ENCODE data around the gene HS6ST2. TPM values are rescaled to one million over a fixed set of nuclear protein-coding genes. Genes with fewer than 3 reads are reported as not detected.

Gene HS6ST2
- total RNA-seq, 1 experiment from 2014 or later: 13.4 TPM

- no peaks in the 10 kb centered on the region for H3K9me2 ChIP-seq (ENCODE audit: insufficient read depth)
- no peaks in the 10 kb centered on the region for H3K79me2 ChIP-seq (ENCODE audit: low read depth)
- H3K9me3 ChIP-seq (ENCODE audit: insufficient read depth, low read depth): no peaks in the 10 kb centered on the region
- DNase-seq: no peak
- TF ChIP-seq CTCF (conservative IDR thresholded peaks at IDR 0.05): no peak
- no peak for TF ChIP-seq EZH2 (IDR thresholded peaks at IDR 0.05; ENCODE audit: low read depth)
- no peaks in the 10 kb centered on the region for H3K36me3 ChIP-seq (ENCODE audit: low read depth)
- POLR2A ChIA-PET (ENCODE audit: unreplicated experiment): no interaction called here
- H3K4me1 ChIP-seq (replicated peaks; ENCODE audit: insufficient read depth): no peaks in the 10 kb centered on the region
- H3K4me2 ChIP-seq: no peak overlapping the region
- intact Hi-C loops (cut with micrococcal nuclease; ENCODE audit: unreplicated experiment): no loop called here
- no peaks in the 10 kb centered on the region for H3F3A ChIP-seq (ENCODE audit: insufficient read depth, low read depth)
- H2AFZ ChIP-seq: no peak overlapping the region
- H3K4me3 ChIP-seq: no peak overlapping the region
- BruUV-seq (replicated peaks): no TSS peak
- H3K27ac ChIP-seq: no peak overlapping the region
- H3K27me3 ChIP-seq (ENCODE audit: insufficient read depth, low read depth): no peaks in the 10 kb centered on the region
- H4K20me1 ChIP-seq (ENCODE audit: insufficient read depth): no peaks in the 10 kb centered on the region
- CTCF ChIA-PET: no interaction called here
These were observed 273.2 kb downstream of the HS6ST2 start for GRCh38 chrX:132685276-132685675.

- H3K27ac ChIP-seq: no peak overlapping the region
- no peaks in the 10 kb centered on the region for H3K9me3 ChIP-seq (ENCODE audit: insufficient read depth, low read depth)
- H2AFZ ChIP-seq: no peak overlapping the region
- POLR2A ChIA-PET (ENCODE audit: unreplicated experiment): no interaction called here
- no peaks in the 10 kb centered on the region for H3F3A ChIP-seq (ENCODE audit: insufficient read depth, low read depth)
- H3K4me1 ChIP-seq (replicated peaks; ENCODE audit: insufficient read depth): no peaks in the 10 kb centered on the region
- intact Hi-C loops (cut with micrococcal nuclease; ENCODE audit: unreplicated experiment): no loop called here
- no peaks in the 10 kb centered on the region for H3K9me2 ChIP-seq (ENCODE audit: insufficient read depth)
- no peak for DNase-seq
- no peak overlapping the region for H3K4me3 ChIP-seq
- no peak overlapping the region for H3K4me2 ChIP-seq
- TF ChIP-seq EZH2 (IDR thresholded peaks at IDR 0.05; ENCODE audit: low read depth) (no peak), CTCF (conservative IDR thresholded peaks at IDR 0.05) (no peak)
- no peaks in the 10 kb centered on the region for H3K79me2 ChIP-seq (ENCODE audit: low read depth)
- peaks cover 3% of the 10 kb centered on the region; the same call in 1 of the 2 replicates for H3K36me3 ChIP-seq (ENCODE audit: low read depth)
- no peaks in the 10 kb centered on the region; the same call in 1 of the 2 replicates for H4K20me1 ChIP-seq (ENCODE audit: insufficient read depth)
- CTCF ChIA-PET: no interaction called here
- BruUV-seq (replicated peaks): no TSS peak
- no peaks in the 10 kb centered on the region for H3K27me3 ChIP-seq (ENCODE audit: insufficient read depth, low read depth)
These were observed 281.2 kb downstream of the HS6ST2 start for GRCh38 chrX:132677233-132677716.

- Histone ChIP-seq H2AFZ (no peak overlapping the region), H3K9me2 (ENCODE audit: insufficient read depth) (no peaks in the 10 kb centered on the region), H3K9me3 (ENCODE audit: insufficient read depth, low read depth) (no peaks in the 10 kb centered on the region), H3K4me2 (no peak overlapping the region), H3K4me3 (no peak overlapping the region), H3K36me3 (ENCODE audit: low read depth) (peaks cover 3% of the 10 kb centered on the region; the same call in 1 of the 2 replicates), H3F3A (ENCODE audit: insufficient read depth, low read depth) (no peaks in the 10 kb centered on the region), H3K27ac (no peak overlapping the region), H4K20me1 (ENCODE audit: insufficient read depth) (no peaks in the 10 kb centered on the region; the same call in 1 of the 2 replicates), H3K4me1 (replicated peaks; ENCODE audit: insufficient read depth) (no peaks in the 10 kb centered on the region), H3K79me2 (ENCODE audit: low read depth) (no peaks in the 10 kb centered on the region), H3K27me3 (ENCODE audit: insufficient read depth, low read depth) (no peaks in the 10 kb centered on the region)
- intact Hi-C loops (cut with micrococcal nuclease; ENCODE audit: unreplicated experiment): no loop called here
- TF ChIP-seq CTCF (conservative IDR thresholded peaks at IDR 0.05): peak; percentile 35; the same call in 1 of the 2 replicates
- TF ChIP-seq EZH2 (IDR thresholded peaks at IDR 0.05; ENCODE audit: low read depth): no peak
- DNase-seq: no peak
- no TSS peak for BruUV-seq (replicated peaks)
- ChIA-PET POLR2A (ENCODE audit: unreplicated experiment) (no interaction called here), CTCF (no interaction called here)
These were observed 281.8 kb downstream of the HS6ST2 start for GRCh38 chrX:132676561-132677186.

All from PC-9 (cell line).